Right lobe of liver (tissue), 4 donors: ENCODE measurements around the gene FAS.

Experiments used
- CTCF ChIP-seq, 4 donors: fragments of 200-600 bp in 3 of 4; fragments of 450-650 bp in 1 of 4; IDR thresholded peaks; one replicate each; pipeline versions ENCODE4 v1.5.1 to v1.8.0; 2016 to 2022; ENCODE audit warnings: antibody characterized with exemption in 4 of 4, mild to moderate bottlenecking in 2 of 4
- POLR2A ChIP-seq: fragments of 450-650 bp; IDR thresholded peaks from one replicate; pipeline ENCODE4 v1.6.1; 2017; ENCODE audit warnings: antibody characterized with exemption, mild to moderate bottlenecking
- donor health status: DM: no; HTN: no; CAD: no.
- donor health status: DM: no; HTN: no; CAD: no.
- donor health status: DM: no; HTN: yes; CAD: no.

GRCh38 chr10:89030791-89031190 lies 40.2 kb downstream of the FAS start:
- TF ChIP-seq CTCF (IDR thresholded peaks at IDR 0.05) (no peak), POLR2A (no peak)
